ENCODE results near the gene PTGDS. TPM values are rescaled to one million over a fixed set of nuclear protein-coding genes. Genes with fewer than 3 reads are reported as not detected.
A peak's percentile ranks its signal among the peaks of the same experiment; 100 is the strongest.

Gene PTGDS
- total and polyA plus RNA-seq, 9 of the 15 experiments (the other 6 are each of a cell fraction or from before 2014, with no cell fraction given), result 0.46 to 7.1 (median 2.0) TPM

GRCh38 chr9:136944212-136944518, 33.1 kb upstream of the PTGDS start (continued):
- TF ChIP-seq E2F6 (IDR thresholded peaks at IDR 0.05; ENCODE audit: borderline replicate concordance in 1 of 2, extremely low read depth in 1 of 2, insufficient read depth in 1 of 2, insufficient read length in 1 of 2, low read depth in 1 of 2, low read length in 1 of 2, poor library complexity in 1 of 2, severe bottlenecking in 1 of 2), result peak in 1 of 2 experiments; percentile 40
- peak; percentile 76; the same call in 1 of the 2 replicates for TF ChIP-seq HMGXB4 (CRISPR knock-in tag; IDR thresholded peaks at IDR 0.05)
- peak; percentile 80 for TF ChIP-seq POLR2G (IDR thresholded peaks at IDR 0.05; ENCODE audit: low read depth, low read length)
- no peak for TF ChIP-seq SRF (CRISPR knock-in tag; IDR thresholded peaks at IDR 0.05)
- no peak for TF ChIP-seq SFPQ (IDR thresholded peaks at IDR 0.05; ENCODE audit: low read depth, low read length)
- TF ChIP-seq ATF2 (CRISPR knock-in tag; IDR thresholded peaks at IDR 0.05), result 0 out of 2 replicates have a peak, but pooled peaks have one; percentile 2
- TF ChIP-seq BCLAF1 (IDR thresholded peaks at IDR 0.05; ENCODE audit: borderline replicate concordance in 1 of 2, control insufficient read depth in 1 of 2, low read depth in 2 of 2, low read length in 1 of 2), result no peak
- TF ChIP-seq RBFOX2 (IDR thresholded peaks at IDR 0.05; ENCODE audit: low read depth, low read length), result peak; percentile 58
- TF ChIP-seq THAP7 (CRISPR knock-in tag; IDR thresholded peaks at IDR 0.05), result peak; percentile 60; the same call in 1 of the 2 replicates
- TF ChIP-seq ZEB2 (IDR thresholded peaks at IDR 0.05), result no peak
- TF ChIP-seq BHLHE40 (IDR thresholded peaks at IDR 0.05; ENCODE audit: low read length), result peak; percentile 77; the same call in 1 of the 2 replicates
- TF ChIP-seq RCOR1 (IDR thresholded peaks at IDR 0.05; ENCODE audit: borderline replicate concordance in 1 of 2, low read depth in 2 of 2, low read length in 2 of 2), result 0 out of 4 replicates have a peak, but pooled peaks of 1 of the 2 experiments have one; percentile 8
- 0 out of 2 replicates have a peak, but pooled peaks have one; percentile 7 for TF ChIP-seq DMBX1 (CRISPR knock-in tag; IDR thresholded peaks at IDR 0.05; ENCODE audit: borderline replicate concordance)
- no peak for TF ChIP-seq MYNN (IDR thresholded peaks at IDR 0.05)
- TF ChIP-seq MYNN (CRISPR knock-in tag; IDR thresholded peaks at IDR 0.05), result no peak
- TF ChIP-seq COPS2 (conservative IDR thresholded peaks at IDR 0.05), result no peak
